Panc1 (cell line): ENCODE data around the gene SERINC3. TPM values are rescaled to one million over a fixed set of nuclear protein-coding genes. Genes with fewer than 3 reads are reported as not detected.

Experiments used
- ATAC-seq: fragments of 200-7000 bp; cut with Tn5 transposase; 2 replicates; pipeline ENCODE4 v1.9.1; 2020; ENCODE audit warnings: mild to moderate bottlenecking, moderate library complexity
- BruUV-seq: library from RNA; stranded (reverse); fragments of 400-500 nt; replicated peaks from 2 replicates; lab custom pipeline; 2021; lab: Mats Ljungman, UMichigan
- CTCF ChIA-PET: fragments of 300-600 bp; sonication (Branson Sonifier 250); formaldehyde crosslinking; loops from one replicate; lab custom pipeline; 2022; ENCODE audit warnings: antibody characterized with exemption; lab: Charles Lee
- POLR2A ChIA-PET: fragments of 300-600 bp; sonication (Branson Sonifier 250); formaldehyde crosslinking; loops from one replicate; lab custom pipeline; 2022; ENCODE audit warnings: antibody characterized with exemption; lab: Charles Lee
- DNase-seq: peaks from one replicate; pipeline ENCODE4 v3.0.0-alpha.2; 2010; ENCODE audit warnings: low read depth, low spot score
- H3K27ac ChIP-seq: 2 replicates; pipeline ENCODE4 v1.5.1; 2011; ENCODE audit warnings: mild to moderate bottlenecking, low read length, inconsistent platforms
- H3K27me3 ChIP-seq: fragments of 200-500 bp; sonication (Bioruptor generic); 2 replicates; pipeline ENCODE4 v1.6.0; 2014; ENCODE audit warnings: low read length, inconsistent platforms; ENCODE audit not compliant: control insufficient read depth, insufficient read depth
- H3K36me3 ChIP-seq: fragments of 200-500 bp; sonication (Bioruptor generic); 2 replicates; pipeline ENCODE4 v1.5.1; 2014; ENCODE audit warnings: inconsistent platforms, mild to moderate bottlenecking, low read length, moderate library complexity; ENCODE audit not compliant: control insufficient read depth, insufficient read depth
- H3K4me1 ChIP-seq: 2 replicates; pipeline ENCODE4 v1.5.1; 2011; ENCODE audit warnings: inconsistent platforms, mild to moderate bottlenecking, low read length, moderate library complexity; ENCODE audit not compliant: control insufficient read depth, insufficient read depth
- H3K4me3 ChIP-seq, 2 experiments: 2 replicates each; pipeline ENCODE4 v1.5.1; 2011 to 2012; ENCODE audit warnings: low read depth in 2 of 2, low read length in 2 of 2, mild to moderate bottlenecking in 2 of 2, inconsistent platforms in 1 of 2, moderate library complexity in 1 of 2
- H3K9me3 ChIP-seq: fragments of 200-500 bp; sonication (Bioruptor generic); 2 replicates; pipeline ENCODE4 v1.5.1; 2014; ENCODE audit warnings: low read depth, mild to moderate bottlenecking, inconsistent platforms, low read length, moderate library complexity; ENCODE audit not compliant: control insufficient read depth, insufficient read depth
- CTCF ChIP-seq: fragments of 450-650 bp; IDR thresholded peaks from 2 replicates; pipeline ENCODE4 v1.5.1; 2017; ENCODE audit warnings: mild to moderate bottlenecking
- POLR2AphosphoS5 ChIP-seq: IDR thresholded peaks from 2 replicates; pipeline ENCODE4 v1.6.1; 2012; ENCODE audit warnings: mild to moderate bottlenecking, low read depth, low read length, moderate library complexity
- REST ChIP-seq, 2 experiments: IDR thresholded peaks; 2 replicates each; pipeline ENCODE4 v1.6.1; 2011 to 2012; ENCODE audit warnings: low read depth in 2 of 2, control low read depth in 1 of 2, low read length in 1 of 2, mild to moderate bottlenecking in 1 of 2, moderate library complexity in 1 of 2; ENCODE audit not compliant: insufficient read depth in 1 of 2
- SIN3A ChIP-seq: IDR thresholded peaks from 2 replicates; pipeline ENCODE4 v1.6.1; 2012; ENCODE audit warnings: low read depth, mild to moderate bottlenecking, low read length, moderate library complexity, borderline replicate concordance; ENCODE audit not compliant: insufficient read depth
- TCF7L2 ChIP-seq: IDR thresholded peaks from 2 replicates; pipeline ENCODE4 v1.6.1; 2011; ENCODE audit warnings: mild to moderate bottlenecking, low read depth, low read length, inconsistent platforms
- in situ Hi-C: cut with HindIII; loops from 2 replicates; pipeline ENCODE4 v1.10.0; 2016; ENCODE audit warnings: low sequenced_read_pairs, low pct_unique_long_range_greater_than_20kb
- intact Hi-C: fragments of 100-400 bp; cut with micrococcal nuclease; formaldehyde crosslinking; loops from one replicate; pipeline ENCODE4 v1.10.0; 2022; ENCODE audit not compliant: unreplicated experiment
- total RNA-seq: library from RNA; stranded (reverse); gene quantifications from one replicate; pipeline ENCODE4 v1.2.1, GENCODE V29; 2021; ENCODE audit not compliant: unreplicated experiment

SERINC3 gene
- total RNA-seq, 1 experiment from 2014 or later: 76.4 TPM

- POLR2A ChIA-PET: no interaction called here
- no TSS peak for BruUV-seq
- ATAC-seq (no peak), DNase-seq (no peak)
- Histone ChIP-seq H3K27me3 (no peaks in the 10 kb centered on the region), H3K4me1 (no peaks in the 10 kb centered on the region), H3K9me3 (no peaks in the 10 kb centered on the region), H3K36me3 (peaks cover 9% of the 10 kb centered on the region; the same call in 1 of the 2 replicates), H3K4me3 (no peak overlapping the region), H3K27ac (no peak overlapping the region)
- TF ChIP-seq REST (IDR thresholded peaks at IDR 0.05; ENCODE audit: insufficient read depth in 1 of 2, low read depth in 2 of 2, low read length in 1 of 2) (no peak), CTCF (no peak)
- intact Hi-C loops (no loop called here), in situ Hi-C loops (no loop called here)
- CTCF ChIA-PET: no interaction called here
These were observed 38.8 kb downstream of the SERINC3 start for GRCh38 chr20:44483112-44483511.

GRCh38 chr20:44481719-44482416 is 40.0 kb downstream of the SERINC3 start:
- Histone ChIP-seq H3K27ac (no peak overlapping the region), H3K36me3 (peaks cover 7% of the 10 kb centered on the region; the same call in 1 of the 2 replicates), H3K9me3 (no peaks in the 10 kb centered on the region), H3K4me3 (no peak overlapping the region), H3K4me1 (peaks cover 2% of the 10 kb centered on the region; the same call in 1 of the 2 replicates), H3K27me3 (no peaks in the 10 kb centered on the region)
- no TSS peak for BruUV-seq
- ATAC-seq (no peak), DNase-seq (no peak)
- intact Hi-C loops: no loop called here
- in situ Hi-C loops: no loop called here
- TF ChIP-seq POLR2AphosphoS5 (no peak), TCF7L2 (no peak), CTCF (no peak), REST (IDR thresholded peaks at IDR 0.05; ENCODE audit: insufficient read depth in 1 of 2, low read depth in 2 of 2, low read length in 1 of 2) (no peak), SIN3A (no peak)
- ChIA-PET POLR2A (no interaction called here), CTCF (interaction anchor here (0.6 kb wide), 1 partner anchor 171 kb away, joined by 7 read pairs; the partner anchor contains the start of gene FITM2)
